Right ventricle myocardium inferior (tissue), 1 donor: ENCODE measurements around the gene STEAP1B. TPM values are rescaled to one million over a fixed set of nuclear protein-coding genes. Genes with fewer than 3 reads are reported as not detected.

Experiments used
- total RNA-seq: library from RNA; stranded (reverse); fragmentation: NEBNext Ultra II Directional; extraction: Animal tissue kit (Norgen Biotek cat#: 25700); gene quantifications from one replicate; pipeline ENCODE4 v1.2.1, GENCODE V29; 2021
- donor health status: DM: no; HTN: yes; CAD: no; lungs with severe emphysema.

Gene STEAP1B
- total RNA-seq, 1 donor from 2014 or later: not detected

Other genes starting within 250 kb of the STEAP1B start
- gene RAPGEF5, start 143.0 kb downstream of the STEAP1B start, total RNA-seq: 9.4 TPM
- gene IL6, start 227.0 kb upstream of the STEAP1B start, total RNA-seq: 0.60 TPM